ENCODE data around the gene LZTS2.

Gene LZTS2

GRCh38 chr10:101050208-101051069, 50.8 kb downstream of the LZTS2 start:
- TF ChIP-seq GATA3 (IDR thresholded peaks at IDR 0.05; ENCODE audit: low read depth, low read length) (no peak), GATA2 (IDR thresholded peaks at IDR 0.05; ENCODE audit: low read depth, low read length) (no peak)

DNA sequence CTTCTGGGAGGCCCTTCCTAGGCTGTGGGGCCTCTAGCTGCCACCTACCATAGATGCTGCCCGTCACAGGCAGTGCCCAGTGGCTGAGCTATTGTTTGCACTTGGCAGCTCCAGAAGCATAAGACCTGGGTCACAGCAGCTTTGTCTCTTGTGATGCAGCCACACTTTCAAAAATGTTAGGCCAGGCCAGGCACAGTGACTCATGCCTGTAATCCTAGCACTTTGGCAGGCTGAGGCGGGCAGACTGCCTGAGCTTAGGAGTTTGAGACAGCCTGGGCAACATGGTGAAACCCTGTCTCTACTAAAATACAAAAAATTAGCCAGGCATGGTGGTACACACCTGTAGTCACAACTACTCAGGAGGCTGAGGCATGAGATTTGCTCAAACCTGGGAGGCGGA, 52.7 kb downstream of the LZTS2 start:
- TF ChIP-seq GATA3 (IDR thresholded peaks at IDR 0.05; ENCODE audit: low read depth, low read length), result no peak
- no peak for TF ChIP-seq GATA2 (IDR thresholded peaks at IDR 0.05; ENCODE audit: low read depth, low read length)

GRCh38 chr10:101053516-101053915, 53.9 kb downstream of the LZTS2 start:
- no peak for TF ChIP-seq GATA2 (IDR thresholded peaks at IDR 0.05; ENCODE audit: low read depth, low read length)
- no peak for TF ChIP-seq GATA3 (IDR thresholded peaks at IDR 0.05; ENCODE audit: low read depth, low read length)

- no peak for TF ChIP-seq GATA2 (IDR thresholded peaks at IDR 0.05; ENCODE audit: low read depth, low read length)
- TF ChIP-seq GATA3 (IDR thresholded peaks at IDR 0.05; ENCODE audit: low read depth, low read length), result no peak
Observed at GRCh38 chr10:101054351-101054750, 54.7 kb downstream of the LZTS2 start.

DNA sequence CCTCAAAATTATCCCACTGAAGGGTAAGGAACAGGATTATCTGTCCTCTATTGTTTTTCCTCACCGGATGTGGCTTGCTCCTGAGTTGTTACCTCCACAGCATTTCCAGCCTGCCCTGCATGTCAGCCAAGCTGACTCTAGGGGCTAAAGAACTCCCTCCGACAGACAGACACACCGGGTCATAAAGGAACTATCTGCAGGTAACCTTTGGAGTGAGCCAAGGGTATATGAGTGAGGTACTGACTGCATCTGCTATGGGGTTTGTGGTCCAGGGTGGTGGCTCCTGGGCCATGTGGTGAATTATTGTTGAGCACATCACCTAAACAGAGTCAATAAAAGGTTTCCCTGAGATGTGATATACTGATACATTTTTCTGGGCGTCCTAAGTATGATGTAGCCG, 55.3 kb downstream of the LZTS2 start:
- TF ChIP-seq GATA2 (IDR thresholded peaks at IDR 0.05; ENCODE audit: low read depth, low read length) (no peak), GATA3 (IDR thresholded peaks at IDR 0.05; ENCODE audit: low read depth, low read length) (no peak)

DNA sequence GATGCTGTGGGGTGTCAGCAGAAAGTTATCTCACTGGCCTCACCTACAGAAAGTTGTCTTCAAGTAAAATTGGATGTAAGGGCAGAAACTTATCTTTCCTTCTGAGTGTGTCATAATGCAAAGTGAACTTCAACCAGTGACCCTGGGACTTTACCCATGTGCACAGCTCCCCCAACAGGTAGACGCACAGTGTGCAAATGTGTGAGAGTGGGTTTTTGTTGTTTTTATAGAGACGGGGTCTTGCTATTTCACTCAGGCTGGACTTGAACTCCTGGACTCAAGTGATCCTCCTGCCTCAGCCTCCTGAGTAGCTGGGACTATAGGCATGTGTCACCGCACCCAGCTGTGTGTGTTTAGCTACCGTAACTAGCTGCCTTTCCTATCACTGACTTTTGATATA, 55.8 kb downstream of the LZTS2 start:
- TF ChIP-seq GATA2 (IDR thresholded peaks at IDR 0.05; ENCODE audit: low read depth, low read length) (no peak), GATA3 (IDR thresholded peaks at IDR 0.05; ENCODE audit: low read depth, low read length) (no peak)

- TF ChIP-seq GATA3 (IDR thresholded peaks at IDR 0.05; ENCODE audit: low read depth, low read length) (no peak), GATA2 (IDR thresholded peaks at IDR 0.05; ENCODE audit: low read depth, low read length) (no peak)
Observed at GRCh38 chr10:101056365-101057151, 57.0 kb downstream of the LZTS2 start.

All from SH-SY5Y (cell line).